Measurements from ENCODE around the gene SHISA6. TPM values are rescaled to one million over a fixed set of nuclear protein-coding genes. Genes with fewer than 3 reads are reported as not detected.
"Not testable (repeated sequence)": the region's sequence is repeated elsewhere in the genome, so short reads cannot be mapped to it uniquely, and the experiment has no call there.

SHISA6 gene
- total and polyA plus RNA-seq, 5 donors: 0.03 to 0.08 (median 0.07) TPM; not detected in 2

DNA sequence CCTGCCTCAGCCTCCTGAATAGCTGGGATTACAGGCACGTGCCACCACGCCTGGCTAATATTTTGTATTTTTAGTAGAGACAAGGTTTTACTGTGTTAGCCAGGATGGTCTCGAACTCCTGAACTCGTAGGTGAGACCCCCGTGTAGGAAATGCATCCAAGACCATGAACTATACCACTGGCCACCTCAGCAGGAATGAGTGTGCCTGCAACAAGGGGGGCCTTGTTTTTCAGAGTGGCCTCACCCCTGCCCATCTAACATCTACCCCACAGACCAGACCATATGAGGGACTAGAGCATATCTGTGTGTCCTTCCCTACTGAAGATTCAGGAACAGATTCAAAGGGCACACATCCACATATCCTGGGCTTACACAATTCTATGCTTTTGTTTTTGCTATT is 44.9 kb downstream of the SHISA6 start:
- intact Hi-C loops (cut with DNase I): no loop called here
- no peak for ATAC-seq
- no peak overlapping the region for H3K27ac ChIP-seq (ENCODE audit: low read length)
- H3K4me1 ChIP-seq (ENCODE audit: control insufficient read depth, insufficient read depth, low read length): no peaks in the 10 kb centered on the region
- H3K9me3 ChIP-seq (ENCODE audit: control insufficient read depth, low read length): no peaks in the 10 kb centered on the region
- WGBS: 88% methylated on average over 5 of the region's 5 CpGs
- no peak overlapping the region for H3K4me3 ChIP-seq (ENCODE audit: low read length)
- H3K27me3 ChIP-seq (ENCODE audit: control insufficient read depth, insufficient read depth): no peaks in the 10 kb centered on the region
- no peak for DNase-seq

GRCh38 chr17:11287791-11288190 is 46.8 kb downstream of the SHISA6 start:
- no peak overlapping the region for H3K27ac ChIP-seq (ENCODE audit: low read length)
- H3K27me3 ChIP-seq (ENCODE audit: control insufficient read depth, insufficient read depth): no peaks in the 10 kb centered on the region
- intact Hi-C loops (cut with DNase I): no loop called here
- H3K9me3 ChIP-seq (ENCODE audit: control insufficient read depth, low read length): no peaks in the 10 kb centered on the region
- ATAC-seq (no peak), DNase-seq (no peak)
- H3K4me1 ChIP-seq (ENCODE audit: control insufficient read depth, insufficient read depth, low read length): no peaks in the 10 kb centered on the region
- no peak overlapping the region for H3K4me3 ChIP-seq (ENCODE audit: low read length)

DNA sequence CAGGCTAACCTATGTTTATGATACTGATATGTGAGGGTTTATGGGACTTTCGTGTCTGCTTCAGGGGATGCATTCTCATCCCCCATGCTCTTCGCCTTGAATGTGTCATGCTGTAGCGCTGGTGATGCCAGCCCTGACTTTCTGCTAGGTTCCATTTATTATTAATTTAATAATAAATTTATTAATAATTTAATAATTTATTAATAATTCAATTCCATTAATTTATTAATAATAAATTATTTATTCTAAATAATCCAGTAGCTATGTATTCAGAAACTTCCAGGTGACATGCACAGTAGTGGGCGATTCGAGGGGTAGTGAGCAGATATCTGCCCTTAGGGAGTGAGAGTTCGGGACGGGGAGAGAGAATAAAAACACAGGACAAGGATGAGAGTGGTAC is 49.8 kb downstream of the SHISA6 start:
- ATAC-seq (no peak), DNase-seq (no peak)
- Histone ChIP-seq H3K4me1 (ENCODE audit: control insufficient read depth, insufficient read depth, low read length) (no peaks in the 10 kb centered on the region), H3K9me3 (ENCODE audit: control insufficient read depth, low read length) (peaks cover 2% of the 10 kb centered on the region), H3K27me3 (ENCODE audit: control insufficient read depth, insufficient read depth) (no peaks in the 10 kb centered on the region), H3K4me3 (ENCODE audit: low read length) (no peak overlapping the region), H3K27ac (ENCODE audit: low read length) (no peak overlapping the region)
- intact Hi-C loops (cut with DNase I): no loop called here
- 88% methylated on average over 7 of the region's 7 CpGs for WGBS

- WGBS: 94% methylated on average over 8 of the region's 8 CpGs
- Histone ChIP-seq H3K4me3 (ENCODE audit: low read length) (no peak overlapping the region), H3K27ac (ENCODE audit: low read length) (no peak overlapping the region), H3K9me3 (ENCODE audit: control insufficient read depth, low read length) (peaks cover 2% of the 10 kb centered on the region), H3K27me3 (ENCODE audit: control insufficient read depth, insufficient read depth) (no peaks in the 10 kb centered on the region), H3K4me1 (ENCODE audit: control insufficient read depth, insufficient read depth, low read length) (no peaks in the 10 kb centered on the region)
- ATAC-seq: no peak
- DNase-seq: no peak
- intact Hi-C loops (cut with DNase I): no loop called here
These were observed 51.5 kb downstream of the SHISA6 start for GRCh38 chr17:11292491-11292890.

DNA sequence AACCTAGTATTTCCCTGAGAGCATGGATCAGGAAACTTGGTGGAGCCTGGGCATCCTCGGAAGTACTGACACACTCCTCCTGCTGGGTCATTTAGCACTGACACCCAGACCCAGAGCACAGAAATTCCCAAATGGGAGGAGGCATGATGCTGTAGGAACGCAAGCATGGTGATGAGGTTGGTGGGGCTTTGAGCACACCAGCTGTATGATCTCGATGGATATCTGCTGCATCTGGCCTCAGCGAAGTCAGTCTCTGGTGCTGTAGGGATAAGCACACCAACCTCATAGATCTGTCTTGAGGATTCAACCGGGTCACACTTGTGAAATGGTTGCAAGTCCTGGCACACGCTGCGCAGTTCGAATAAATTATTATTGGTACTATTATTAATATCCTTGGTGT is 52.5 kb downstream of the SHISA6 start:
- Histone ChIP-seq H3K27me3 (ENCODE audit: control insufficient read depth, insufficient read depth) (no peaks in the 10 kb centered on the region), H3K4me3 (ENCODE audit: low read length) (no peak overlapping the region), H3K27ac (ENCODE audit: low read length) (no peak overlapping the region), H3K4me1 (ENCODE audit: control insufficient read depth, insufficient read depth, low read length) (no peaks in the 10 kb centered on the region), H3K9me3 (ENCODE audit: control insufficient read depth, low read length) (peaks cover 2% of the 10 kb centered on the region)
- intact Hi-C loops (cut with DNase I): no loop called here
- DNase-seq (no peak), ATAC-seq (no peak)
- WGBS: 79% methylated on average over 8 of the region's 8 CpGs

DNA sequence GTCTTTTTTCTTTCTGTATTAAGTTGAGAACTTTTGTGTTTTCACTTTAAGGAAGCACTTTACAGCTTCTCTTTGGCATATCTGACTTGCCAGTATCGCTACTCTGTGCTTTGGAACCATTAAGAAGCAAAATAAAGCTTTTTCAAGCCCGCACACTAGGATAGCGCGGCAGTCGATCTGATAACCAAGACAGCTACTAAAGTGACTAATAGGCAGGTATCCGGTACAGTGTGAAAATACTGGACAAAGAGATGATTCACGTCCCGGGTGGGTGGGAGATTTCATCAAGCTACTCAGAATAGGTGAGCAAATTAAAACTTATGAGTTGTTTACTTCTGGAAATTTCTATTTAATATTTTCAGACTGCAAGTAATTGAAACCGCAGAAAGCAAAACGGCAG is 53.8 kb downstream of the SHISA6 start:
- DNase-seq (no peak), ATAC-seq (no peak)
- H3K4me3 ChIP-seq (ENCODE audit: low read length): no peak overlapping the region
- no peaks in the 10 kb centered on the region for H3K27me3 ChIP-seq (ENCODE audit: control insufficient read depth, insufficient read depth)
- peaks cover 2% of the 10 kb centered on the region for H3K9me3 ChIP-seq (ENCODE audit: control insufficient read depth, low read length)
- no peak overlapping the region for H3K27ac ChIP-seq (ENCODE audit: low read length)
- 91% methylated on average over 10 of the region's 10 CpGs for WGBS
- H3K4me1 ChIP-seq (ENCODE audit: control insufficient read depth, insufficient read depth, low read length): no peaks in the 10 kb centered on the region
- intact Hi-C loops (cut with DNase I): no loop called here

DNA sequence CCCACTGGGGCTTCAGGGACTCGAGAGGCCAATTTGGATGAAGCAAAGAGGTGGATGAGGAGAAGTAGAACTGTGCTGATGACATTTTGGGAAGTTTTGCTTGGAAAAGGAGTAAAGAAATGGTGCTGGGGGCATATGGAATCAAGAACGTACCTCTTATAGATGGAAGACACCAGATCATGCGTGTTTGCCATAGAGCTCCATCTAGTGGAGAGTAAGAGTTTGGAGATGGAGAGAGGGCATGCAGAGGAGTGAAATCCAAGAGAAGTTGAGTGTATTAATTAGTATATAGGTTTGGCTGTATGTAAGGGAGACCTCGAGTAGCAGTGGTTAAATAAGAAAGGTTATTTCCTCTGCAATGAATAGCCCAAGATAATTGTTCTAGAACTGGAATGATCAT is 56.0 kb downstream of the SHISA6 start:
- ATAC-seq (no peak), DNase-seq (no peak)
- H3K27ac ChIP-seq (ENCODE audit: low read length): no peak overlapping the region
- H3K4me1 ChIP-seq (ENCODE audit: control insufficient read depth, insufficient read depth, low read length): no peaks in the 10 kb centered on the region
- H3K4me3 ChIP-seq (ENCODE audit: low read length): no peak overlapping the region
- intact Hi-C loops (cut with DNase I): no loop called here
- no peaks in the 10 kb centered on the region for H3K27me3 ChIP-seq (ENCODE audit: control insufficient read depth, insufficient read depth)
- WGBS: 36% methylated on average over 4 of the region's 4 CpGs
- peaks cover 2% of the 10 kb centered on the region for H3K9me3 ChIP-seq (ENCODE audit: control insufficient read depth, low read length)

GRCh38 chr17:11298401-11298800 is 57.4 kb downstream of the SHISA6 start:
- Histone ChIP-seq H3K4me1 (ENCODE audit: control insufficient read depth, insufficient read depth, low read length) (no peaks in the 10 kb centered on the region), H3K27ac (ENCODE audit: low read length) (no peak overlapping the region), H3K9me3 (ENCODE audit: control insufficient read depth, low read length) (peaks cover under 1% of the 10 kb centered on the region), H3K27me3 (ENCODE audit: control insufficient read depth, insufficient read depth) (no peaks in the 10 kb centered on the region), H3K4me3 (ENCODE audit: low read length) (no peak overlapping the region)
- intact Hi-C loops (cut with DNase I): no loop called here
- ATAC-seq: no peak
- WGBS: 64% methylated on average over 1 of the region's 1 CpG
- no peak for DNase-seq

- Histone ChIP-seq H3K4me1 (ENCODE audit: control insufficient read depth, insufficient read depth, low read length) (no peaks in the 10 kb centered on the region), H3K27ac (ENCODE audit: low read length) (no peak overlapping the region), H3K4me3 (ENCODE audit: low read length) (no peak overlapping the region), H3K9me3 (ENCODE audit: control insufficient read depth, low read length) (no peaks in the 10 kb centered on the region), H3K27me3 (ENCODE audit: control insufficient read depth, insufficient read depth) (no peaks in the 10 kb centered on the region)
- ATAC-seq: no peak
- no peak for DNase-seq
- intact Hi-C loops (cut with DNase I): no loop called here
- WGBS: 89% methylated on average over 7 of the region's 7 CpGs
These were observed 59.2 kb downstream of the SHISA6 start for GRCh38 chr17:11300201-11300600.

DNA sequence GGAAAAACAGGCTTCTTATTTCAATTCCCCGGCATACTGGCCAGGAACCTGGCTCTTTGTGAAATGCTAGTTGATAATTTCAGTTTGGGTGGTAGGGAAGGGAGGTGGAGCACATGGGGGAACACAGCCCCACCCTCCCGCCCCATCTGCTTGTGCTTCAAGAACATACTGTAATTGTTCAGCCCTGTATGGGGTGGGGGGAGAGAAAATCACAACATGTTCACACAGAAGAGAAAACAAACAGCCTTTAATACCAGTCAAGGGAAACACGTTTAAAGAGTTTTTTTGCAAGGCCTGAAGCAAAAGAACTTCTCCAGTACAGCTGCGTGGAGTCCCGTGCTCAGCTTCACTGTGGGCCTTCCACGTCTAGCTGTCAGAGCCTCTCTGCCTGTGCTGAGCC is 59.7 kb downstream of the SHISA6 start:
- Histone ChIP-seq H3K9me3 (ENCODE audit: control insufficient read depth, low read length) (no peaks in the 10 kb centered on the region), H3K27ac (ENCODE audit: low read length) (no peak overlapping the region), H3K4me3 (ENCODE audit: low read length) (no peak overlapping the region), H3K4me1 (ENCODE audit: control insufficient read depth, insufficient read depth, low read length) (no peaks in the 10 kb centered on the region), H3K27me3 (ENCODE audit: control insufficient read depth, insufficient read depth) (no peaks in the 10 kb centered on the region)
- intact Hi-C loops (cut with DNase I): no loop called here
- 77% methylated on average over 6 of the region's 6 CpGs for WGBS
- ATAC-seq: no peak
- no peak for DNase-seq

- H3K4me1 ChIP-seq (ENCODE audit: control insufficient read depth, insufficient read depth, low read length); ATAC-seq; DNase-seq; intact Hi-C loops (cut with DNase I); H3K27ac ChIP-seq (ENCODE audit: low read length); H3K9me3 ChIP-seq (ENCODE audit: control insufficient read depth, low read length); H3K27me3 ChIP-seq (ENCODE audit: control insufficient read depth, insufficient read depth); H3K4me3 ChIP-seq (ENCODE audit: low read length): not testable (repeated sequence)
- WGBS: 94% methylated on average over 5 of the region's 5 CpGs
These were observed 60.9 kb downstream of the SHISA6 start for GRCh38 chr17:11301874-11302273.

GRCh38 chr17:11302401-11303186 is 61.6 kb downstream of the SHISA6 start:
- H3K4me3 ChIP-seq (ENCODE audit: low read length): no peak overlapping the region
- no peak for ATAC-seq
- WGBS: 71% methylated on average over 9 of the region's 9 CpGs

More at GRCh38 chr17:11302401-11303186, 61.6 kb downstream of the SHISA6 start:
- no peak overlapping the region for H3K27ac ChIP-seq (ENCODE audit: low read length)
- no peaks in the 10 kb centered on the region for H3K9me3 ChIP-seq (ENCODE audit: control insufficient read depth, low read length)
- intact Hi-C loops (cut with DNase I): no loop called here
- no peaks in the 10 kb centered on the region for H3K27me3 ChIP-seq (ENCODE audit: control insufficient read depth, insufficient read depth)
- H3K4me1 ChIP-seq (ENCODE audit: control insufficient read depth, insufficient read depth, low read length): no peaks in the 10 kb centered on the region
- DNase-seq: no peak

Data from right cardiac atrium (tissue), 5 donors.